Measurements from ENCODE around the gene FAM124A. TPM values are rescaled to one million over a fixed set of nuclear protein-coding genes. Genes with fewer than 3 reads are reported as not detected.

The FAM124A gene
- total RNA-seq, 1 donor from 2014 or later: 0.69 TPM

GRCh38 chr13:51220706-51221105, 1.5 kb upstream of the FAM124A start:
- DNase-seq: no peak

GRCh38 chr13:51221108-51221507, 1.1 kb upstream of the FAM124A start:
- DNase-seq: no peak

- DNase-seq: no peak
Measured at GRCh38 chr13:51221674-51222036, 543 bp upstream of the FAM124A start.

GRCh38 chr13:51222686-51223559, 725 bp downstream of the FAM124A start:
- DNase-seq: no peak

- no peak for DNase-seq
Measured at GRCh38 chr13:51223560-51224270, 1.5 kb downstream of the FAM124A start.

GRCh38 chr13:51225029-51225428, 2.8 kb downstream of the FAM124A start:
- no peak for DNase-seq

- DNase-seq: no peak
Measured at GRCh38 chr13:51227404-51227803, 5.2 kb downstream of the FAM124A start.

GRCh38 chr13:51229101-51229719, 7.0 kb downstream of the FAM124A start:
- no peak for DNase-seq

GRCh38 chr13:51229731-51230130, 7.5 kb downstream of the FAM124A start:
- DNase-seq: no peak

- DNase-seq: peak; percentile 49
Measured at GRCh38 chr13:51230477-51231105, 8.4 kb downstream of the FAM124A start.

- DNase-seq: no peak
Measured at GRCh38 chr13:51231456-51231855, 9.3 kb downstream of the FAM124A start.

GRCh38 chr13:51232328-51232727, 10.1 kb downstream of the FAM124A start:
- no peak for DNase-seq

- no peak for DNase-seq
Measured at GRCh38 chr13:51233117-51233826, 11.1 kb downstream of the FAM124A start.

GRCh38 chr13:51234676-51235075, 12.5 kb downstream of the FAM124A start:
- no peak for DNase-seq

GRCh38 chr13:51235186-51235585, 13.0 kb downstream of the FAM124A start:
- no peak for DNase-seq

- DNase-seq: no peak
Measured at GRCh38 chr13:51235756-51236490, 13.7 kb downstream of the FAM124A start.

GRCh38 chr13:51236491-51236792, 14.2 kb downstream of the FAM124A start:
- no peak for DNase-seq

GRCh38 chr13:51237386-51237785, 15.2 kb downstream of the FAM124A start:
- DNase-seq: no peak

- no peak for DNase-seq
Measured at GRCh38 chr13:51237887-51238286, 15.7 kb downstream of the FAM124A start.

- DNase-seq: no peak
Measured at GRCh38 chr13:51240178-51240577, 18.0 kb downstream of the FAM124A start.

GRCh38 chr13:51240958-51241357, 18.8 kb downstream of the FAM124A start:
- DNase-seq: no peak

- no peak for DNase-seq
Measured at GRCh38 chr13:51241720-51242119, 19.5 kb downstream of the FAM124A start.
